B cell (primary cell): ENCODE data around the gene CGNL1. TPM values are rescaled to one million over a fixed set of nuclear protein-coding genes. Genes with fewer than 3 reads are reported as not detected.

Source experiments
- ATAC-seq: fragments of 200-7000 bp; cut with Tn5 transposase; one replicate; pipeline ENCODE4 v1.10.0; 2021; ENCODE audit warnings: low read depth, mild to moderate bottlenecking, moderate number of reproducible peaks, moderate library complexity
- CTCF ChIA-PET: fragments of 350-600 bp; sonication (Branson Sonifier 250); formaldehyde crosslinking; loops from one replicate; lab custom pipeline; 2021; ENCODE audit warnings: antibody characterized with exemption, inconsistent platforms; lab: Charles Lee
- POLR2A ChIA-PET: fragments of 350-600 bp; sonication (Branson Sonifier 250); formaldehyde crosslinking; loops from one replicate; lab custom pipeline; 2021; ENCODE audit warnings: antibody characterized with exemption; lab: Charles Lee
- DNase-seq: peaks from one replicate; pipeline ENCODE4 v3.0.0; 2013
- H2AFZ ChIP-seq: 2 replicates; pipeline ENCODE4 v1.6.1; 2012; ENCODE audit warnings: mild to moderate bottlenecking, low read depth, low read length; ENCODE audit not compliant: insufficient read depth, poor library complexity, severe bottlenecking
- H3K27ac ChIP-seq, 2 donors: 1 replicate in 1 of 2; 2 replicates in 1 of 2; pipeline ENCODE4 v1.5.1; 2012 to 2013; ENCODE audit warnings: low read length in 2 of 2, mild to moderate bottlenecking in 2 of 2, moderate library complexity in 1 of 2
- H3K27me3 ChIP-seq, 4 experiments: fragments of 200-600 bp in 1 of 4; sonication (generic) in 1 of 4; replicated peaks in 1 of 4; 1 replicate in 2 of 4; 2 replicates in 2 of 4; pipeline versions ENCODE4 v1.6.1 to v1.7.0; 2013 to 2016; ENCODE audit warnings: low read length in 3 of 4, mild to moderate bottlenecking in 2 of 4, mixed read lengths in 1 of 4, moderate library complexity in 1 of 4; ENCODE audit not compliant: insufficient read depth in 4 of 4, control insufficient read depth in 3 of 4; ENCODE audit errors: control extremely low read depth in 1 of 4
- H3K36me3 ChIP-seq, 2 experiments: replicated peaks in 1 of 2; 1 replicate in 1 of 2; 2 replicates in 1 of 2; pipeline versions ENCODE4 v1.6.1 to v1.7.1; 2013; ENCODE audit warnings: low read length in 1 of 2; ENCODE audit not compliant: insufficient read depth in 2 of 2, control insufficient read depth in 1 of 2; ENCODE audit errors: control extremely low read depth in 1 of 2, extremely low read depth in 1 of 2
- H3K4me1 ChIP-seq, 2 donors: fragments of 200-600 bp in 1 of 2; sonication (generic) in 1 of 2; 1 replicate in 1 of 2; 2 replicates in 1 of 2; pipeline versions ENCODE4 v1.5.1 to v1.6.1; 2013 to 2017; ENCODE audit warnings: low read length in 2 of 2; ENCODE audit not compliant: control insufficient read depth in 2 of 2, insufficient read depth in 2 of 2
- H3K4me2 ChIP-seq: replicated peaks from 2 replicates; pipeline ENCODE3; 2012; ENCODE audit warnings: mild to moderate bottlenecking, low read depth, low read length; ENCODE audit not compliant: poor library complexity, severe bottlenecking
- H3K4me3 ChIP-seq, 5 experiments: fragments of 200-600 bp in 1 of 5; sonication (generic) in 1 of 5; 1 replicate in 3 of 5; 2 replicates in 2 of 5; pipeline versions ENCODE4 v1.5.1 to v1.7.0; 2011 to 2016; ENCODE audit warnings: low read length in 4 of 5, mild to moderate bottlenecking in 4 of 5, low read depth in 2 of 5, control low read depth in 1 of 5, moderate library complexity in 1 of 5; ENCODE audit not compliant: insufficient read depth in 1 of 5; ENCODE audit errors: control extremely low read depth in 1 of 5, extremely low read depth in 1 of 5
- H3K79me2 ChIP-seq: fragments of 200-600 bp; sonication (generic); one replicate; pipeline ENCODE4 v1.6.0; 2016; ENCODE audit warnings: low read length; ENCODE audit not compliant: control insufficient read depth, insufficient read depth
- H3K9ac ChIP-seq: fragments of 200-600 bp; sonication (generic); 2 replicates; pipeline ENCODE4 v1.6.1; 2017; ENCODE audit warnings: mild to moderate bottlenecking, low read length, moderate library complexity
- H3K9me3 ChIP-seq, 3 donors: one replicate each; pipeline versions ENCODE4 v1.6.1 to v1.7.1; 2013; ENCODE audit warnings: low read length in 2 of 3; ENCODE audit not compliant: control insufficient read depth in 2 of 3, insufficient read depth in 1 of 3; ENCODE audit errors: control extremely low read depth in 1 of 3
- H4K20me1 ChIP-seq: 2 replicates; pipeline ENCODE4 v1.6.0; 2012; ENCODE audit warnings: mild to moderate bottlenecking, low read length; ENCODE audit not compliant: insufficient read depth, control insufficient read depth, poor library complexity, severe bottlenecking
- H3K27ac Mint-ChIP-seq: one replicate; pipeline ENCODE4 v1.8.0; 2021; ENCODE audit warnings: mixed read lengths
- H3K27me3 Mint-ChIP-seq: one replicate; pipeline ENCODE4 v1.8.0; 2021; ENCODE audit warnings: mixed read lengths
- H3K4me1 Mint-ChIP-seq: one replicate; pipeline ENCODE4 v1.8.0; 2021; ENCODE audit warnings: mixed read lengths
- H3K4me3 Mint-ChIP-seq: one replicate; pipeline ENCODE4 v1.8.0; 2021; ENCODE audit warnings: mixed read lengths
- H3K9me3 Mint-ChIP-seq: one replicate; pipeline ENCODE4 v1.8.0; 2022; ENCODE audit warnings: mixed read lengths; ENCODE audit not compliant: insufficient read depth
- CTCF ChIP-seq: fragments of 200-600 bp; IDR thresholded peaks from one replicate; pipeline ENCODE4 v1.8.0; 2022; ENCODE audit warnings: antibody characterized with exemption, mild to moderate bottlenecking
- EZH2 ChIP-seq: IDR thresholded peaks from 2 replicates; pipeline ENCODE4 v1.6.1; 2012; ENCODE audit warnings: borderline replicate concordance, low read depth, mild to moderate bottlenecking, moderate library complexity, low read length; ENCODE audit not compliant: insufficient read depth, poor library complexity, severe bottlenecking
- WGBS: methylation state at CpG from one replicate; pipeline ENCODE4 v1.1.5; 2013; ENCODE audit warnings: missing lambda C conversion rate; ENCODE audit not compliant: insufficient coverage; 5-methylcytosine and 5-hydroxymethylcytosine counted together
- intact Hi-C: fragments of 100-400 bp; cut with micrococcal nuclease; formaldehyde crosslinking; loops from one replicate; pipeline ENCODE4 v1.10.0; 2022
- polyA plus RNA-seq: library from polyadenylated mRNA; depleted of rRNA; stranded (reverse); fragments of >200 nt; gene quantifications from 2 replicates; pipeline ENCODE4 v1.2.3, GENCODE V29; 2012
- total RNA-seq, 2 donors: library from RNA; stranded (reverse); fragments of 120-200 nt in 1 of 2; gene quantifications; 1 replicate in 1 of 2; 2 replicates in 1 of 2; pipeline versions ENCODE4 v1.2.3 to v1.2.4, GENCODE V29; 2013 to 2022

The CGNL1 gene
- total and polyA plus RNA-seq, 2 donors (not counting 1 experiment from before 2014, with no cell fraction given) = 0.03 to 0.12 TPM

GRCh38 chr15:57598346-57598745, 222.0 kb downstream of the CGNL1 start:
- WGBS = 100% methylated on average over 1 of the region's 5 CpGs
- Histone ChIP-seq H3K4me2 (no peak overlapping the region), H3K9me3 (no peaks in the 10 kb centered on the region), H4K20me1 (no peaks in the 10 kb centered on the region), H2AFZ (no peak overlapping the region), H3K27me3 (no peaks in the 10 kb centered on the region), H3K4me1 (no peaks in the 10 kb centered on the region), H3K9ac (no peak overlapping the region), H3K79me2 (no peaks in the 10 kb centered on the region), H3K4me3 (no peak overlapping the region), H3K27ac (no peak overlapping the region), H3K36me3 (no peaks in the 10 kb centered on the region)
- H3K27me3 Mint-ChIP-seq = peaks cover 7% of the 10 kb centered on the region
- ATAC-seq (no peak), DNase-seq (no peak)
- intact Hi-C loops = no loop called here
- peaks cover 2% of the 10 kb centered on the region for H3K9me3 Mint-ChIP-seq
- ChIA-PET CTCF (interaction anchor here (2.2 kb wide), 1 partner anchor 39 kb away, joined by 5 read pairs; no protein-coding TSS in a partner anchor), POLR2A (no interaction called here)
- no peak overlapping the region for H3K4me3 Mint-ChIP-seq
- no peak overlapping the region for H3K27ac Mint-ChIP-seq
- no peak for TF ChIP-seq CTCF
- TF ChIP-seq EZH2 = no peak
- H3K4me1 Mint-ChIP-seq = peaks cover 4% of the 10 kb centered on the region

- CTCF ChIA-PET = interaction anchor here (2.2 kb wide), 1 partner anchor 40 kb away, joined by 5 read pairs; no protein-coding TSS in a partner anchor
- WGBS = 92% methylated on average over 8 of the region's 10 CpGs
These were observed 223.0 kb downstream of the CGNL1 start for GRCh38 chr15:57599296-57599810.

More at GRCh38 chr15:57599296-57599810, 223.0 kb downstream of the CGNL1 start:
- no peak for TF ChIP-seq EZH2
- no peak for TF ChIP-seq CTCF
- Histone ChIP-seq H4K20me1 (no peaks in the 10 kb centered on the region), H3K9ac (no peak overlapping the region), H2AFZ (no peak overlapping the region), H3K79me2 (no peaks in the 10 kb centered on the region), H3K4me1 (no peaks in the 10 kb centered on the region), H3K27me3 (no peaks in the 10 kb centered on the region), H3K4me3 (no peak overlapping the region), H3K36me3 (no peaks in the 10 kb centered on the region), H3K9me3 (no peaks in the 10 kb centered on the region), H3K4me2 (no peak overlapping the region), H3K27ac (no peak overlapping the region)
- ATAC-seq = no peak
- intact Hi-C loops = no loop called here
- Mint-ChIP-seq H3K27me3 (peaks cover 11% of the 10 kb centered on the region), H3K4me1 (no peaks in the 10 kb centered on the region), H3K9me3 (no peaks in the 10 kb centered on the region), H3K4me3 (no peak overlapping the region), H3K27ac (no peak overlapping the region)
- POLR2A ChIA-PET = no interaction called here
- no peak for DNase-seq
